HG02885 (cell line): ENCODE results near the gene GALR2.

Experiments used
- ATAC-seq: cut with Tn5 transposase; IDR thresholded peaks from one replicate; pipeline ENCODE4 v1.9.1; 2021; ENCODE audit warnings: mild to moderate bottlenecking; ENCODE audit not compliant: unreplicated experiment, poor library complexity

Gene GALR2

DNA sequence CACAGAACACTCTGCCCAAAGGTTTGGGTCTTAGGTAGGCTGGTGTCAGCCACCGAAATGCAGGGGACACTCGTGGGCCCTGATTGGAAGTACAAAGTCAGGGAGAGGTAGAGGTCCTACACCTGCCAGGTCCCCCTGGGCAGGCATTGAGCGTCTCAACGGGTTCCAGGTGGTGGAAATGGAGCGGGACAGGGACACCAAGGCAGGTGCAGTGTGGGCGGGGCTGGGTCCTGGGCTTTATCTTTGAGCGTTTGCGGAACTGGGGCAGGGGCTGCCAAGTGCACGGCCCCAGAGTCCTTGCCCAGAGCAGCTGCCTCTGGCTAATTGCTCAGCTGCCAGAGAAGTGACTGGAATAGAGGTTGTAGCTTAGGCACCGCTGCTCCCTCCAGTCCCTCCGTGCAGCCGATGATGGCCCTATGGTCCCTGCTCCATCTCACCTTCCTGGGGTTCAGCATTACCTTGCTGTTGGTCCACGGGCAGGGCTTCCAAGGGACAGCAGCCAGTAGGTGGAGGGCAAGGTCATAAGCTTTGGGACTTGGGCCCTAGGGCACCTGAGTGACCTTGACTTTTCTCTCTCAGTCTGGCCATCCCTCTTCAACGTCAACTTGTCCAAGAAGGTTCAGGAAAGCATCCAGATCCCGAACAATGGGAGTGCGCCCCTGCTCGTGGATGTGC is 4.4 kb downstream of the GALR2 start, which contains the start of gene ZACN:
ZACN (plus strand) TSS at position 323 of the 675 bp plus-strand sequence; CDS start at position 406, 83 bp downstream.
- no peak for ATAC-seq

GRCh38 chr17:76079535-76079955 is 5.0 kb downstream of the GALR2 start:
- no peak for ATAC-seq

DNA sequence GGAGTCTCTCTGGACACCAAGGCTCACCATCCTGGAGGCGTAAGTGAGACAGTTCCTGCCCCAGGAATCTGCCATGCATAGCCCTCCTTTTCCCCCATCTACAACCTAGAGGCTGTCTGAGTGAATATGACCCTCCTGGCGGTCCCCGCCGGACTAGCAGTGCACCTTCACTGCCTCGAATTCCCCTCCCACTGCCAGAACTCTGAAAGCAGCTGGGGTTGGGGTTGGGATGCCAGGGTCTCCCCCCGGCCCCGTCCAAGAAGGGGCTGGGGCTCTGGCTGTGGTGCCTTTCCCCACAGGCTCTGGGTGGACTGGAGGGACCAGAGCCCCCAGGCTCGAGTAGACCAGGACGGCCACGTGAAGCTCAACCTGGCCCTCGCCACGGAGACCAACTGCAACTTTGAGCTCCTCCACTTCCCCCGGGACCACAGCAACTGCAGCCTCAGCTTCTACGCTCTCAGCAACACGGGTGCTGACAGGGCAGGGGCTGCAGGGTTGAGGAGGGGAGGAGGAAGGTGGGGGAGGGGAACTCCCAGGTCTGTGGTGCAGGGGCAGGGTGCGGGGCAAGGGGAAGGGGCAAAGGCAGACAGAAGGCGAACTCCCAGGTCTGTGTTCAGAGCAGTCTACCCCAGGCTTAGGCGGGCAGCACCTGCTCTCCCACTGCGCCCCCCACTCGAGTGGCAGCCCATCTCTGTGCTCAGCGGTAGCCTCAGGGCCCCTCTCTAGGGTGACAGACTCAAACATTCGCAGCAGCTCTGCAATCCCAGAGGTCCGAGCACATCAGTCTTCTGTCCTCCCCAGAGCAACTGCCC is 5.6 kb downstream of the GALR2 start:
- no peak for ATAC-seq

DNA sequence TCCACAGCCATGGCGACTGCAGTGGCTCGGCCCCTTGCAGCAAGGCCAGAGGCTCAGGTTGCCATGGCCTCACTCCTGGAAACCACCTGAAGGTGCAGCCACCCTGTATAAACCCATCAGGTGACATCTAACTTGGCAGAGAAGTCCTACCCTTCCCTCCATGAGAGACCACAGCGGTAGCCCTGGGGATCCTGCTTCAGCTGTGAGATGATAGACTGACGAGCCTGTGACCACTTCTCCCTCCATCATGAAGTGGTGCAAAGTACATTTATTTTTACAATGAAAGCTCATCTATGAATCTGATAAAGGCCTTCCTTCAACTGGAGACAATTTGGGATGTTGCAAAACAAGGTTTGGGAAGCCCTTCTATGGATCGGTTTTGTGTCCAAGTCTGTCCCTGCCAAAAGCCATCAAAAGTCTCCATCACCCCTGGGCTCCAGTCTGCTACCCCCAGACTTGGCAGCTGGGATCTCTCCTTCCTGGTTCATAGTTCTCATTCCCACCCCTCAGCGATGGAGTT is 6.2 kb downstream of the GALR2 start:
- no peak for ATAC-seq

GRCh38 chr17:76081295-76082210 is 7.0 kb downstream of the GALR2 start:
- ATAC-seq = no peak

- no peak for ATAC-seq
Measured at GRCh38 chr17:76082326-76083251, 8.0 kb downstream of the GALR2 start.

GRCh38 chr17:76083536-76084182 is 9.1 kb downstream of the GALR2 start:
- no peak for ATAC-seq

- ATAC-seq = no peak
Measured at GRCh38 chr17:76085066-76085730, 10.6 kb downstream of the GALR2 start.

DNA sequence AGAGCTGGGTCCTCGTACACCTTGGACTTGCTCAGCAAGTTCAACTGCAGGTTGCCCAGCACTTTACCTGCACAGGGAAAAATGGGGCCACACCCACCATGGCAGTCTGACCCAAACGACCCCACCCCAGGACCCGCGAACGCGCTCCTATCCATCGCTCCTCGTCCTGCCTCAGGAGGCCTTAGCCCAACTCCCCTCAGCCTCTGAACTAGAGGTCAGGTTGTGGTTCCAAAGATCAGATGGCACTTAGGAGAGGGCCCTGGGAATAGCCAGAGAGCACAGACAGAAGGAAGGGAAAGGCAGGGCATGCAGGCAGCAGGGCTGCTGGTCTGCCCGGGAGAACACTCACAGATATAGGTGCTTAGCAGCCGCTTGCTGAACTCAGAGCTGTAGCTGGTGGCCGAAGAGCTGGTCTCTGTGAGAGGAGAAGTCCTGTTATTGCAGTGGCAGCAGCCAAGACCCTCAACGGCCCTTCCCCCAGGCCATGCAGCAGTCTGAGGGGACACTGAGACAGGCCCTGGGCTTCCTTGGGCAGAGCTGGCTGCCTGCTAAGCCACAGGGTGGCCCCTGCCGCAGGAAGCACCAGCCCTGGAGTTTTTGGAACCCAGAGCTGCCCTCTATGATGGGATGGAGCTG is 11.3 kb downstream of the GALR2 start:
- no peak for ATAC-seq

- ATAC-seq = no peak
Measured at GRCh38 chr17:76086384-76086783, 11.8 kb downstream of the GALR2 start.

DNA sequence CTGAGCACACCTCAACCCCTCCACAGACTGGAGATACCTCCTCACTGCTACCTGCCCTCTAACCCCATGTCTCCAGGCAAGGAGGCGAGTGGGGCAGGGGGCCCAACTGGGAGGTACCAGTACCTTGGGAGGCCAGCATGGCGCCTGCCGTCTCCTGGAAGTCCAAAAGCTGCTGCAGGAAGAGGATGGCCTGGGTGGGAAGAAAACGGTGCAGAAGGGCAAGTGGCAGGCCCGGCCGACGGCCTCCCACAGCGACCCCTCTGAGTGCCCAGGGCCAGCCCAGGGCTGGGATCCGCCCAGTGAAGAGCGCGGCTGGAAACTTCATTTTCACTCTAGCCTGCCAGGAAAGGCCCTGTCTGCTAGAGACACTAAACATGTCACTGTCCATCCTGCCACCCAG is 12.9 kb downstream of the GALR2 start:
- ATAC-seq = no peak

GRCh38 chr17:76088041-76088867 is 13.7 kb downstream of the GALR2 start:
- no peak for ATAC-seq

GRCh38 chr17:76088868-76089576 is 14.4 kb downstream of the GALR2 start:
- no peak for ATAC-seq

DNA sequence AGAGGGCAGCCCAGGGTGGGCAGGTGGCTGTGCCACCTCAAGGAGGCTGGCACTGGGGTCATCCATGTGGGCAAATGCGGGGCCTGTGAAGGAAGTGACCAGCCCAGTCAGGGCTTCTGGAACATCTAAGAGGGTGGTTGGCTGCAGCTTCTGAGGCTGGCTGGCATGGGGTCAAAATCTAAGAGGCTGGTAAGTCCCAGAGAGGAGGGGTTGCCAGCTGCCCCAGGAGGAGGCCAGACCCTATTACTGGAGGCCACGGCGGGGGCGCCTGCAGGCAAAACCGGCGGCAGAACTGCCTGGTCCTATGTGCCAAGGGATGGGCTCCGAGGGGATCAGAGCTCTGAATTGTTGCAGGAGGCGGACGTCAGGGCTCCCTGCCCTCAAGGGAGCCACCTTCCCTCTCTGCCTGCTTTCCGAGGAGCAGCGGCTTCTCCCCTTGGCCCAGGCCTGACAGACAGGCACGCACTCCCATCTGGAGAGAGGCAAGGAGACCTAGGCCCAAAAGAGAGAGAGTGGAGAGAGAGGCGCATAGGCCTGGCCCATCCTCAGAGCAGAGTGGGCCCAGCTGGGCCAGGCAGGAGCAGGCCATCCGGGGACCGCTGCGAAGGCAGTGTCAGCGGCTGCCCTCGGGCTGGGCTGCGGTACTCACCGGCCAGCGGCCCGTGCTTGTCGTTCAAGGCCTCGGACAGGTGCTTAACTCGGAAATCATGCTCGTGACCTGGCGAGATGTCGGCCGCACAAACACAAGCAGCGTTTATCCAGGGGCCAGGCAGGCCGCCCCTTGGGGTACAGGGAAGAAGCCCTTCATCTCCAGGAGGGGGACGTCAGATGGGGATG is 15.3 kb downstream of the GALR2 start:
- ATAC-seq = no peak

GRCh38 chr17:76090517-76091129 is 16.0 kb downstream of the GALR2 start:
- no peak for ATAC-seq
